ES-I3 (cell line): ENCODE data around the gene PRKD1.
"Not testable (repeated sequence)": the region's sequence is repeated elsewhere in the genome, so short reads cannot be mapped to it uniquely, and the experiment has no call there.

ENCODE experiments used
- H3K36me3 ChIP-seq: 2 replicates; pipeline ENCODE4 v1.6.1; 2013; ENCODE audit warnings: mild to moderate bottlenecking, low read length, control low read depth, moderate library complexity; ENCODE audit not compliant: insufficient read depth
- H3K4me1 ChIP-seq: 2 replicates; pipeline ENCODE4 v1.6.1; 2013; ENCODE audit warnings: mild to moderate bottlenecking, control low read depth, low read length; ENCODE audit not compliant: insufficient read depth
- H3K9ac ChIP-seq: 2 replicates; pipeline ENCODE4 v1.6.1; 2013; ENCODE audit warnings: low read depth, mild to moderate bottlenecking, low read length, moderate library complexity
- H3K9me3 ChIP-seq: 2 replicates; pipeline ENCODE4 v1.6.1; 2013; ENCODE audit warnings: mild to moderate bottlenecking, low read length, moderate library complexity; ENCODE audit not compliant: control insufficient read depth, insufficient read depth

PRKD1 gene

DNA sequence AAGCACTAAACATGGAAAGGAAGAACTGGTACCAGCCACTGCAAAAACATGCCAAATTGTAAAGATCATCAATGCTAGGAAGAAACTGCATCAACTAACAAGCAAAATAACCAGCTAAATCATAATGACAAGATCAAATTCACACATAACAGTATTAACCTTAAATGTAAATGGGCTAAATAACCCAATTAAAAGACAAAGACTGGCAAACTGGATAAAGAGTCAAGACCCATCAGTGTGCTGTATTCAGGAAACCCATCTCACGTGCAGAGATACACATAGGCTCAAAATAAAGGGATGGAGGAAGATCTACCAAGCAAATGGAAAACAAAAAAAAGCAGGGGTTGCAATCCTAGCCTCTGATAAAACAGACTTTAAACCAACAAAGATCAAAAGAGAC lies 150.5 kb downstream of the PRKD1 start:
- H3K36me3 ChIP-seq, H3K9me3 ChIP-seq, H3K9ac ChIP-seq, H3K4me1 ChIP-seq: not testable (repeated sequence)

DNA sequence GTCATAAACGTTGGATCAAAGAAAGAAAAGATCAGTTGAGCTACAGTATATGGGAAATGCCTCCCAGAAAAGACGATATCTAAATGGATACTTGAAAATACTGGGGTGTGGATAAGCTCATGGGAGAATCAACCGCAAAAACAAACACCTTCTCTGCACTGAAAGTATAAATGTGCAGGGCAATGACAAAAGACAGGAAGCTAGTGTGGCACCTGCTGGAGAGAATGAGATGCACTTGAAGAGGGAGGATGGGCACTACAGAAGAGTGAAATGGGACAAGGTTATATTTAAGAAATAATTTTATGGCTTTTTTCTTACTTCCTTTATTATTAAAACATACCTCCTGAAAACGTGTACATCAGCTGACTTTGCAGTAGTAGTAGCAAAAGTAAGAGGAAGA lies 153.7 kb downstream of the PRKD1 start:
- Histone ChIP-seq H3K9me3 (no peaks in the 10 kb centered on the region), H3K9ac (no peak overlapping the region), H3K4me1 (no peaks in the 10 kb centered on the region), H3K36me3 (no peaks in the 10 kb centered on the region)

DNA sequence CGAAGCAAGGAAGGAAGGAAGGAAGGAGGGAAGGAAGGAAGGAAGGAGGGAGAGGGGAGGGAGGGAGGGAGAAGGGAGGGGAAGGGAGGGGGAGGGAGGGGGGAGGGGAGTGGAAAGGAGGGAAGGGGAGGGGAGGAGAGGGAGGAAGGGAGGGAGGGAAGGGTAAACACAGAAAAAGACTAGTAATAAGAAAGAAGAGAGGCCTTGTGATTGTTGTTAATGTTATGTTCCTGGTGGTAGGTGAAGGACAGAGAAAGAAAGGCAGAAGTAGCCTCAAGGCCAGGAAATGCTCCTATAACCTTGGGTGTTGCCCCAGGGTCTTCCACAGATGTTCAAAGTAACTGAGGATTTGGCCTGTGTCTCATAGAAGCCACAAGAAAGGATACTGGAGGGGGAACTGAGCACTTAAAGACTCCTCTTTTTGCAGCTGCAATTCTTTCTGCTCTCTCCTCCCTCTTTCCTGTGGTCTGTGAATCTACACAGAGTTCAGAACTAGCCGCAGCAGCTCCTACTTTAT lies 164.2 kb downstream of the PRKD1 start:
- peaks cover 4% of the 10 kb centered on the region; the same call in 1 of the 2 replicates for H3K9me3 ChIP-seq
- no peaks in the 10 kb centered on the region for H3K4me1 ChIP-seq
- H3K9ac ChIP-seq, result no peak overlapping the region
- no peaks in the 10 kb centered on the region for H3K36me3 ChIP-seq

DNA sequence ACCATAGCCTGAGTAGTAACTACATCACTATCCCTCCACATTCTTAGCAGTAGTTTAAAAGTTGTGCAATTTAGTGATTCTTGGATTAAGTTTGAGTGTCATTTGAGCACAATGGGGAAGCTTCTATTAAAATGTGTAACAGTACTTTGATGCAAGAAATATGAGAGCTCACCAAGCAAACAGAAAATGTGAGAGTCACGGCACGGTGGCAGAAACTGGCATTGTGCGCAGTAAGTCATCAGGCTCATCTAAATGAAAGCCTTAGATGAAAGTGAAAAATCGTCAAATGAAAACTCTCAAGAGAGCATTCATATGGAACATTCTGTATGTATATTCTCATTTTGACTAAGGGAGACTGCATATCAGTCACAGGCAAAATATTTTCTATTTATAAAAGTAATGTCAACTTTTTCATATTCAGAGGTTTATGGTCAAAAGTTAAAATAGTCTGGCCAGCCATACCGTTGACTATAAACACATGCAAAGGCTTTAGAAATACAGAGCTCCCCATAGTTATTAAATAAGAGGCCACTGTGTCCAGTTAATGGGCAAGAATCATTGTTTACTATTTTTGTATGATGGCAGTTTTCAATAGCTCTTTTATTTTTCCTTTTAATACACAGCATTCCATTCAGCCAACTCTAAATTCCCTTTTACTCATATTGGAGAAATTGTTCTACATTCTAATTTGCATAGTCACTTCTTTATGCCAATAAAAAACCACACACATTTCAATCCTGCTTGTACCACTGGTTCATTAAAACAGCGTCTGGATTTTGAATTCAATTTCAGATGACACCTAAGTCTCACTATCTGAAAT lies 167.9 kb downstream of the PRKD1 start:
- H3K9me3 ChIP-seq, result peaks cover 4% of the 10 kb centered on the region; the same call in 1 of the 2 replicates

DNA sequence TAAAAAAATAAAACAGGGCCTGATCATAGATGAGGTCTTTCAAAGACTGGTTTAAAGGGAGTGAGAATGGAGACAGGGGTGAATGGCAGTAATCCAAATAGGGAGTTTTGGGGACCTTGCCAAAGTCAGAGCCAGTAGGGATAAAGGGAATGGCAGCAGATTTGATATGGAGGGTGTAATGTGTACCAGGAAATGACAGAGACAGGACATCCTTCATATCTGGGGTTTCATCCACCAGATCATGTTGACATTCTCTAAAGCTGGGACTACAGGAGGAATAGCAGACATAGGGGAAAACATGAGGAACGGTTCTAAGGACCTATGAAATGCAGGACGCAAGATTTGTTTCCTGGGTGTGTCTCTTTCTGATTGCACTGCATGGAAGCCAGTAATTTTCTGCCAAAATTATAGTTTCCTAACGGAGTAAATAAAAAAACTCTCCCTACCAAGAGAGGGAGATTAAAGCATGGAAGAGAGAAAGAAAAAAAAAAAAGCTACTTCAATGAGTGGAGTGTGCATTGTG lies 169.9 kb downstream of the PRKD1 start:
- H3K9me3 ChIP-seq, result no peaks in the 10 kb centered on the region

More for the DNA sequence above, 167.9 kb downstream of the PRKD1 start:
- Histone ChIP-seq H3K9ac (no peak overlapping the region), H3K4me1 (no peaks in the 10 kb centered on the region), H3K36me3 (no peaks in the 10 kb centered on the region)

DNA sequence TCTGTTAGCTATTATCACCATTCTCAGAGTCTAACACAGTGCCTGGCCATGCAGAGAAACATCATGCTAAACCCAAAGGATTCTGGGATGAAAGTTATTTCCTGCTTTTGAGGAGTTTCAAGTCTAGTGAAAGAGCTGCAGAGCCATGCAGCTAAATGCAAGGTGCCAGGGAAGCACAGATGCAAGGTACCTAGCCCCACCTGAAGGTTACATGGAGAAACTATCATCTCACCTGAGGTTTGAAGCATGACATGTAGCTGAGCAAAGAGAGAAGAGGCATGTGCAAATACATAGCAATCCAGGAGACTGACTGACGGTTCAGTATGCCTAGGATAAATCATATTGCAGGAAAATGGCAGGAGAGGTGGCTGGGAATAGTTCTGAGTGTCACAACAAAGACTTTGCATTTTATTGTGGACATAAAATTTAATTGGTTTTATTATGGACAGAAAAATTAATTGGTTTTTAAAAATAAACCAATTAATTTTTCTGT lies 170.4 kb downstream of the PRKD1 start:
- no peaks in the 10 kb centered on the region for H3K9me3 ChIP-seq
- H3K9ac ChIP-seq, result no peak overlapping the region
- no peaks in the 10 kb centered on the region for H3K4me1 ChIP-seq
- H3K36me3 ChIP-seq, result no peaks in the 10 kb centered on the region

More for the DNA sequence above, 169.9 kb downstream of the PRKD1 start:
- no peak overlapping the region for H3K9ac ChIP-seq
- H3K36me3 ChIP-seq, result no peaks in the 10 kb centered on the region
- H3K4me1 ChIP-seq, result no peaks in the 10 kb centered on the region

DNA sequence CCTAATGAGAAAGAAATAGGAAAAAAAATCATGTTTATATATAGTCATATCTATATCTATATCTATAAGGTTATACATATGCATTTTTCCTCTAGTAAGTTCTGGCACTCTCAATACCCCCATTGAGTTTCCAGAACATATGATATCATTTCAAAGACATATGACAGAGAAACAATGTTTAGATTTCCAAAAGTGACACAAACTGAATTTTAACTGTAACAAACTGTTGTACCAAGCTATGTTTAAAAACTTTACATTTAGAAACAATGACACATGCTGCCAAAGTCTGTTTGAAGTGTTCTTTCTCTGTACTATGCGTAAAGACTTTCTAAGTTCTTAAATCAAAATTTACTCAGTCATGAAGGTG lies 171.6 kb downstream of the PRKD1 start:
- Histone ChIP-seq H3K36me3 (no peaks in the 10 kb centered on the region), H3K9ac (no peak overlapping the region), H3K4me1 (no peaks in the 10 kb centered on the region), H3K9me3 (no peaks in the 10 kb centered on the region)

DNA sequence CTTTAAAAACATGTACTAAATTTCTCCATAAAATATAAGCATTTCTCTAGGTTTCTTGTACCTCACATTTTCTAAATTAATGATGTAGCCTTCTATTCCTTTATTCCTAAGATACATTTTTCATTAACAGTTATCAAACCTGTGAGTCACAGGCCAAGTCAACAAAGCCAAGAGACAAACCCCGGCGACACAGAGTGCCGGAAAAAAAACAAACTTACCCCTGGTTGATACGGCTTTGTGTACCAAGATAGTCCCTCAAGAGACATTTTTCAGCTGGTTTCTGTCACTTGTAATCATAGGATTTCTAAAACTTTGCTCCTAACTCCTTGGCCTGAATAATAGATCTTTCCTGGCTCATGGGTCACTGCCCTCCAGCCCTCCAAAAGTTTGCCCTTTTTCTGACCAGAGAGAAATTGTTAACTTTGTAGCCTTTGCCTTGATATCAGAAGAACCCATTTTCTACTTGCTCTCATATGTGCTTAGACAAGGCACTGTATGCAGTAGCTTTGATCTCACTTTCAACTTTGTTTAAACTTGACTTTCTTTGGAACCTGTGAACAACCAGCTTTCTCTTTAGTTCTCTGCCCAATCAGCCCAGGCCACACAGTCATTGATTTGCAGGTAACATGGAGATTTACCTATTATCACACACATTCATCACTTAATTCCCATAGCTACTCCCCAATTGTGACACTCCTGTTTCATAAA lies 172.2 kb downstream of the PRKD1 start:
- Histone ChIP-seq H3K9ac (no peak overlapping the region), H3K36me3 (no peaks in the 10 kb centered on the region), H3K9me3 (no peaks in the 10 kb centered on the region), H3K4me1 (no peaks in the 10 kb centered on the region)

DNA sequence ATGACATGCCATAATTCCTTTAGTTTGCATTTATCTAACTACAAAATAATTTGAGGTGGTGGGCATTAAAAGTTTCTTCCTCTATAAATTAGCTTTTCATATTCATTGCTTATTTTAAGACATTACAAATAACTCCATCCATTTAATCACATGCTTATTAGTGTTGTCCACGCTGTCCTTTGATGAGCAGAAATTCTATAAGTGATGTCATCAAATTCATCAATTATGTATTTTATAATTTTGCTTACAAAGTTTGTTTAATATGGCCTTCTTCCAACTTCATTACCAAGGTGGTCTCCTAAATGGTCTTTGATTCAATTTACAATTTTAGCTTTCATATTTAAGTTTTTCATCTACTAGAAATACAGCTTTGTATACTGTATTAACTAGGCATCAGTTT lies 173.5 kb downstream of the PRKD1 start:
- H3K36me3 ChIP-seq, result no peaks in the 10 kb centered on the region
- no peaks in the 10 kb centered on the region for H3K4me1 ChIP-seq
- no peaks in the 10 kb centered on the region for H3K9me3 ChIP-seq
- no peak overlapping the region for H3K9ac ChIP-seq

DNA sequence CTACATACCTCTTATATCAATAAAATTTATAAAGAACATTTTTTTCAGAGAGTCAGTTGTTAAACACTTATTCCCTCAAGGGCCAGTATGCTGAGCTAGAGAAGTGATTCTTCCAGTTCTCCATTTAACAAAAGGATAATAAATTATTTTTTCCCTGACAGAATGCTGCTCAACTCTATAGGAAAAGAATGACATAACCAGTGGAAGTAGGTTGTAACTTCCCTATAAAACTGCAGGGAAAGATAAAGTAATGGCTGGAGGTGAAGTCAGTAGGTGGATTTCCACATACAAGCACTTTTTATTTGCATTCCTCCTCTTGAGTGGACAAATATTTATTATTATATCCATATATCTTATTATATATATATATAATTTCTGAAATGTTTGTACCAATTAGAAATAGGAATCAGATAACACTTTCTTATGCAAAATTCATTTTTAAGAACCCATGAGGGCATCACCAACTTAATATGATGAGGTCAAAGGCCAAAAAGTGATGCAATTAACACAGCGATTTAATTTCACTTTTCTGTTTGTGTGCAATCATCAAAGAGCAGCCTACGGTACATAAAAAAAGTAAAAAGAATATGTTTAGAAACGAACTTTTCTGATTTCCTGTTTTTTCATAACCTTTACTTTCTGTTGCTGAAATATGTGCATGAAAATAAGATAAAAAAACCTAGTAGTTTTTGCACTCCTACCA lies 175.3 kb downstream of the PRKD1 start:
- Histone ChIP-seq H3K9ac (no peak overlapping the region), H3K9me3 (no peaks in the 10 kb centered on the region)

DNA sequence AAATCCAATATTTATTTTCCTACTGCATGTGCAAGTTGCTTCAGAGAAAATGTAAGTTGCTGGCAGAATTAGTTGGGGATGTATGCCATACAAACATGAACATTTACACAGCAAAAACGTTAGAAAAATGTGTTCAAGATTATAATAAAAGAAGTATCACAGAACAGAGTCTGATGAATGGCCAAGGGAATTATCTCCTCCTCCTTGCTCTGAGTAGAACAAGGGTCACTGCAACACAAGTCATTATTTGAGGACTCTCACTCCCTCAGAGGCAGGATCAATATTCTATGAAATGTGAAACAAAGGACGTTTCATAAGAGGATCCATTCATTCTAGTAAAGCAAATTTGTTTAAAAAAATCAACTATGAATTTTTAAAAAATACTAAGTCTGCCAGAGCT lies 177.8 kb downstream of the PRKD1 start:
- no peak overlapping the region for H3K9ac ChIP-seq
- H3K9me3 ChIP-seq, result no peaks in the 10 kb centered on the region
- no peaks in the 10 kb centered on the region for H3K36me3 ChIP-seq
- H3K4me1 ChIP-seq, result no peaks in the 10 kb centered on the region

More for the DNA sequence above, 175.3 kb downstream of the PRKD1 start:
- Histone ChIP-seq H3K36me3 (no peaks in the 10 kb centered on the region), H3K4me1 (no peaks in the 10 kb centered on the region)

DNA sequence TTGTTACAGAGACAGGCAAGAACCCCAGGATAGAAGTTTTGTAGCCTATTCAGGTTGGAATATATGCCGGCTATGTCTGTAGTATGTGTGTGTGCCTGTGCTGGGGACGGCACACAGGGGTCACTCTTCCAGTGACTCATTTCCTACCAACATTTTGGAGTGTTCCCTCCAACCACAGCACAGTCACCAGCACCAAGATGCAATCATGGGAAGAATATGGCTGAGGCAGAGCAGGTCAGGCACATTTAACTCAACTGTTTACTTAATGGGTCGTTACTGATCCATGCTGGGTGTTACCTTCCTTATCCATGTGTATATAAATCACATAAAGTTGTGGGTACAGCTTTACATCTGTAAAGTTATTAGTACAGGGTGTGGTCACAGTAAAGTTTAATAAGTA lies 178.3 kb downstream of the PRKD1 start:
- no peaks in the 10 kb centered on the region for H3K36me3 ChIP-seq
- H3K9ac ChIP-seq, result no peak overlapping the region
- no peaks in the 10 kb centered on the region for H3K4me1 ChIP-seq
- H3K9me3 ChIP-seq, result no peaks in the 10 kb centered on the region

DNA sequence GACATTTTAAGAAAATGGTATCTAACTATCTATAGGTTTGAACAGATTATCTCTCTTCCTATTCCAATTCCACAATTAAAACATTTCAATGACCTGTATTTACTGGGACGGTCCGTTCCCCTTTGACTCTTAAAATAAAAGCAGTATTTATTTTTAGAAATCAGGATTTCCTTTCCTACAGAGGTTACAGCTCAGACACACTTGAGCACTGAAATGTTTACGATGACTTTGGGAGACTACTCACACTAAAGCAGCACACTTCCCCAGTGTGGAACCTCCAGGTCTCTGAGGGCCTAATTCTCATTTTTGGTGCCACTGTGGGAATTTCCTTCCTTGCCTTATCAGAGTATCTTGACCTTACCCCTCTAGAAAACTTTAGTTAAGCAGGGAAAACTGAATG lies 181.8 kb downstream of the PRKD1 start:
- no peaks in the 10 kb centered on the region for H3K9me3 ChIP-seq
- no peaks in the 10 kb centered on the region for H3K4me1 ChIP-seq
- no peak overlapping the region for H3K9ac ChIP-seq
- no peaks in the 10 kb centered on the region for H3K36me3 ChIP-seq

DNA sequence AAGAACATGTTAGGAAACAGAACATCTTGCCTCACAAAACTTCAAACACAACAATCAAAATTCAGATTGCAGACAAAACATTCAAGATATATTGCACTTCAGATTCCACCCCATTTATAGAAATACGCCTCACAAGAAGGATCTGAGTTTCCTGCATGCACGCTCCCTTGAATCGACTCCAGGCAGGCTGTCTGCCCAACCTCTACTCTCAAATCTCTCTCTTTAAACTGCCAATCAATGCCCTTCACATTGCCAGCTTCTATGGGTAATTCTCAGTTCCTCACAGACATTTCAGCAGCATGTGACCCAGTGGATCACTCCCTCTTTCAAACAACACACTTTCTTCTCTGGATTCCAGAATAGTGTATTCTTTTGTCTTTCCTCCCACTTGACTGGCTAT lies 184.1 kb downstream of the PRKD1 start:
- Histone ChIP-seq H3K36me3 (no peaks in the 10 kb centered on the region), H3K9ac (no peak overlapping the region), H3K9me3 (no peaks in the 10 kb centered on the region), H3K4me1 (no peaks in the 10 kb centered on the region)
